HAP-1 (cell line): ENCODE results near the gene KIF5C.
A peak's percentile ranks its signal among the peaks of the same experiment; 100 is the strongest.
"Not testable (repeated sequence)": the region's sequence is repeated elsewhere in the genome, so short reads cannot be mapped to it uniquely, and the experiment has no call there.

Experiments
- DNase-seq, 2 experiments: peaks; one replicate each; pipeline ENCODE4 v3.0.0-alpha.2; 2016 to 2020; ENCODE audit warnings: low spot score in 2 of 2
- H3K27me3 ChIP-seq: fragments of 250-450 bp; sonication (Bioruptor Pico); 2 replicates; pipeline ENCODE4 v1.5.1; 2020; ENCODE audit warnings: low read depth, mild to moderate bottlenecking, moderate library complexity
- H3K36me3 ChIP-seq: fragments of 250-450 bp; sonication (Bioruptor Pico); replicated peaks from 2 replicates; pipeline ENCODE4 v1.5.1; 2020; ENCODE audit warnings: mild to moderate bottlenecking
- H3K4me1 ChIP-seq: fragments of 250-450 bp; sonication (Bioruptor Pico); 2 replicates; pipeline ENCODE4 v1.5.1; 2020; ENCODE audit warnings: mild to moderate bottlenecking
- H3K4me3 ChIP-seq: fragments of 250-450 bp; sonication (Bioruptor Pico); 2 replicates; pipeline ENCODE4 v1.5.1; 2020; ENCODE audit warnings: mild to moderate bottlenecking, moderate library complexity
- H3K9me3 ChIP-seq: fragments of 250-450 bp; sonication (Bioruptor Pico); 2 replicates; pipeline ENCODE4 v1.5.1; 2020; ENCODE audit warnings: mild to moderate bottlenecking, moderate library complexity
- in situ Hi-C: fragments of 300-500 bp; cut with MboI; formaldehyde crosslinking; loops from 3 replicates; pipeline ENCODE4 v1.14.3; 2020; ENCODE audit warnings: low sequenced_read_pairs, inconsistent platforms, mixed read lengths

Gene KIF5C

GRCh38 chr2:148979919-148980277 lies 104.9 kb downstream of the KIF5C start:
- in situ Hi-C loops, result loop anchor here (5.0 to 25.0 kb wide), 2 partner anchors 43 to 1018 kb away; no protein-coding TSS in a partner anchor
- H3K4me3 ChIP-seq, result no peak overlapping the region
- H3K9me3 ChIP-seq, result no peaks in the 10 kb centered on the region
- no peak for DNase-seq
- H3K4me1 ChIP-seq, result peaks cover 5% of the 10 kb centered on the region
- H3K36me3 ChIP-seq, result peaks cover 16% of the 10 kb centered on the region
- H3K27me3 ChIP-seq, result no peaks in the 10 kb centered on the region

GRCh38 chr2:148980496-148980895 lies 105.5 kb downstream of the KIF5C start:
- H3K27me3 ChIP-seq, DNase-seq, H3K9me3 ChIP-seq, H3K4me3 ChIP-seq, H3K4me1 ChIP-seq: not testable (repeated sequence)
- H3K36me3 ChIP-seq, result peaks cover 16% of the 10 kb centered on the region
- in situ Hi-C loops, result loop anchor here (25.0 kb wide), 1 partner anchor 1018 kb away; no protein-coding TSS in a partner anchor

GRCh38 chr2:148981324-148981723 lies 106.3 kb downstream of the KIF5C start:
- Histone ChIP-seq H3K4me3 (no peak overlapping the region), H3K27me3 (no peaks in the 10 kb centered on the region), H3K36me3 (peaks cover 16% of the 10 kb centered on the region), H3K4me1 (peaks cover 6% of the 10 kb centered on the region; the same call in 1 of the 2 replicates), H3K9me3 (no peaks in the 10 kb centered on the region)
- DNase-seq, result no peak
- in situ Hi-C loops, result loop anchor here (25.0 kb wide), 1 partner anchor 1019 kb away; no protein-coding TSS in a partner anchor

DNA sequence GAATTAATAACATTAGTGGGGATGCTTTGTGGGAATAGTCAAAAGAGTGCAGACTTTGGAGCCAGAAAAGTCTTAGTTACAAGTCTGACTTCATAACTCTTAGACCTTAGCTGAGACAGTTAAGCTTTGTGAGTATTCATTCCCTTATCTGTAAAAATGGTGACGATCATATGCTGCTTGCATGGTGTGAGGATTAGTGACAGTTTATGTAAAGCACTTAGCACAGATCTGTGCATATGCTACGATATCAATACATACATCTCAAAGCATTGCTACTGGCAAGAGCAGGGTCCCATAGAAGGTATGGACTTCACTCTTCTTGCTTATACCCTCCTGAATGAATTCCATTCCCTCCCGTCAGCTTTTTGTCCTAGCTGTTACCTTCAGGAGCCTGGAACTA lies 106.8 kb downstream of the KIF5C start:
- peaks cover 6% of the 10 kb centered on the region; the same call in 1 of the 2 replicates for H3K4me1 ChIP-seq
- H3K27me3 ChIP-seq, result no peaks in the 10 kb centered on the region
- in situ Hi-C loops, result loop anchor here (25.0 kb wide), 1 partner anchor 1019 kb away; no protein-coding TSS in a partner anchor
- no peaks in the 10 kb centered on the region for H3K9me3 ChIP-seq
- no peak overlapping the region for H3K4me3 ChIP-seq
- peaks cover 16% of the 10 kb centered on the region for H3K36me3 ChIP-seq
- no peak for DNase-seq

DNA sequence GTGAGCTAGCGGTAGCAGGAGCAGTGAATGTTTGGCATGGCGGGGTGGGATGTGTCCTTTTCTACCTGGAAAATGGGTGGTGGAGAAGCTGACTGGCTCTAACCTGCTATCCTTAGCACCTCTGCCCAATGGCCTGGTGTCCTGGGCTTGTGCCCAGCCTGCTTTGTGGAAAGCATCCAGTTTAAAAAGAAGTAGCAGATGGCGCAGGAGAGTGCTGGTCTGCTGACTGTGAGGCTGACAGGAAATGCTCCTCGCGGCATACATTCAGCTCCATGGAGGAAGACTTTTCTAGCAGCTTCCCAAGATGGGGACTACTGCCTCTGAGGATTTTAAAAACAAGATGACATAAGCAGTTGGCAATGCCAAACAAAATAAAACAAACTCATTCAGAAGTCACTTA lies 107.3 kb downstream of the KIF5C start:
- Histone ChIP-seq H3K36me3 (peaks cover 16% of the 10 kb centered on the region), H3K9me3 (no peaks in the 10 kb centered on the region), H3K4me3 (no peak overlapping the region), H3K4me1 (peaks cover 6% of the 10 kb centered on the region; the same call in 1 of the 2 replicates), H3K27me3 (no peaks in the 10 kb centered on the region)
- no peak for DNase-seq
- in situ Hi-C loops, result loop anchor here (25.0 kb wide), 1 partner anchor 1020 kb away; no protein-coding TSS in a partner anchor

DNA sequence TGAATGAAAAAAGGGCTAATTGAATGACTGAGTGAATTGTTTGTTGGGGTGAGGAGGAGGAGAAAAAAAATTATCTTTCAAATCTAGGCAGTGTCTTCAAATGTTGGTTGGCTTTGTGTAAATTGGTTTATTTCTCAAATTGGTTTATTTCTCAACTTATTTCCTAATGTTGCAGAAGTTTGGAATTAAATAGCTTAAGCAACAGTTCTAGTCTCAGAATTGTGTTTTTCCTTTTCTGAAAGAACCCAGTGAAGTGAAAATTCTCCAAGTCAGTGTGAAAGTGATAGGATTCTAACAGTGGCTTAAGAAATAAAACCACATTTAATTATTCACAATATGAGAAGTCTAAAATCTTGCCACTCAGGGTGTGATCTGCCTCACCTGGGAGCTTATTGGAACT lies 108.9 kb downstream of the KIF5C start:
- Histone ChIP-seq H3K36me3 (peaks cover 16% of the 10 kb centered on the region), H3K4me3 (no peak overlapping the region), H3K27me3 (no peaks in the 10 kb centered on the region), H3K4me1 (peaks cover 6% of the 10 kb centered on the region; the same call in 1 of the 2 replicates), H3K9me3 (no peaks in the 10 kb centered on the region)
- DNase-seq, result no peak
- in situ Hi-C loops, result loop anchor here (25.0 kb wide), 1 partner anchor 1022 kb away; no protein-coding TSS in a partner anchor

- Histone ChIP-seq H3K4me1 (peaks cover 6% of the 10 kb centered on the region; the same call in 1 of the 2 replicates), H3K27me3 (no peaks in the 10 kb centered on the region), H3K4me3 (no peak overlapping the region), H3K9me3 (no peaks in the 10 kb centered on the region), H3K36me3 (peaks cover 16% of the 10 kb centered on the region)
- in situ Hi-C loops, result loop anchor here (25.0 kb wide), 1 partner anchor 1022 kb away; no protein-coding TSS in a partner anchor
- DNase-seq, result no peak
These were observed 109.4 kb downstream of the KIF5C start for GRCh38 chr2:148984449-148984848.

- Histone ChIP-seq H3K4me3 (no peak overlapping the region), H3K4me1 (peaks cover 6% of the 10 kb centered on the region; the same call in 1 of the 2 replicates), H3K9me3 (no peaks in the 10 kb centered on the region), H3K36me3 (peaks cover 10% of the 10 kb centered on the region), H3K27me3 (no peaks in the 10 kb centered on the region)
- in situ Hi-C loops, result loop anchor here (25.0 kb wide), 1 partner anchor 1025 kb away; no protein-coding TSS in a partner anchor
- no peak for DNase-seq
These were observed 112.3 kb downstream of the KIF5C start for GRCh38 chr2:148987286-148987685.

DNA sequence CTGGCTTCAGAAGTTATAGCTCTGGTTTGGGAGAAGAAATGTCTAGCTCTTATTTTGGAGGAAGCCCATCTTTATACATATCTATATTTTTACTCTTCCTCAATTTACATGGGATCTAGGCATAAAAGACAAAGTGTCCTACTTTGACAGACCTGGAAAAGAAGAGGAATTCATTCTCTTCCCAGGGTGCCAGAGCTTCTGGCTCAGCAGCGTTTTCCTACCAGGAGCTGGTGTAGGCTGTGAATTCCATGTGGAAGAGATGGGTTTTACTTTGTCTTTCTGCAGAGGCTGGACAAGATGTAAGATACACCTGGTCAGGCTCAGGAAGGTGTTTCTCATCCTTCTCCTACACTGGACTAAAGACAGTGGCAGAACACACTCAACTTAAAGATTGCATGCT lies 113.3 kb downstream of the KIF5C start:
- DNase-seq, result no peak
- peaks cover 6% of the 10 kb centered on the region; the same call in 1 of the 2 replicates for H3K4me1 ChIP-seq
- H3K9me3 ChIP-seq, result no peaks in the 10 kb centered on the region
- peaks cover 10% of the 10 kb centered on the region for H3K36me3 ChIP-seq
- in situ Hi-C loops, result loop anchor here (25.0 kb wide), 1 partner anchor 1026 kb away; no protein-coding TSS in a partner anchor
- no peaks in the 10 kb centered on the region for H3K27me3 ChIP-seq
- no peak overlapping the region for H3K4me3 ChIP-seq

DNA sequence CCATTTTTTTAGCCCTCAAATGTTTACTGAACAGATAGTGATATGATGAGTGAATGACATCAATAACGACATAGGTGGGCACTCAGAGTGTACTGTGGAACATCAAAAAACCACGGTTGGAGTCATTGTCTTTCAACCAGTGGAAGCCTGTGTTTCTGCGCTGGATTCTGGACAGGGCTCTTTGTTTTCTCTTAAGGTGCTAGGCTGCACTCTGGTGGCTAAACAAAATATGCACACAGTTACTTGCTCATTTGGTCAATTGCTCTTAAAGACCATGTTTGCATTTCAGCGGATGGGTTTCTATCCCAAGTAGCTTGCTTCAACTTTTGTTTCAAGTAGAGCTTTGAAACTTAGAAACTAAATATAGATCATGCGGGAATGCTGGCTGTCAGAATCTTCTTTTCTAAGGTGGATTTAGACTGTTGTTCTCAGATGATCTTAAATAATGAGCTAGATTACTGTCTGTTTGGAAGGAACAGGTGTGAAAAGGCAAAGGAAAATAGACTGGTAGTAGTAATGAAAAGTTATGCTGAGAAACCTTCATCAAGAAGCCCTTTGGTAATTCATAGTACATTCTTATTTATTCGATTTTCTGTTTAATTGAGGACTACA lies 115.0 kb downstream of the KIF5C start:
- peak; percentile 75 to 83 for DNase-seq
- Histone ChIP-seq H3K4me1 (peaks cover 6% of the 10 kb centered on the region; the same call in 1 of the 2 replicates), H3K9me3 (no peaks in the 10 kb centered on the region), H3K27me3 (no peaks in the 10 kb centered on the region), H3K36me3 (no peaks in the 10 kb centered on the region; the same call in 1 of the 2 replicates), H3K4me3 (no peak overlapping the region)
- in situ Hi-C loops, result loop anchor here (10.0 to 25.0 kb wide), 2 partner anchors 65 to 1028 kb away; no protein-coding TSS in a partner anchor

GRCh38 chr2:148990968-148991367 lies 115.9 kb downstream of the KIF5C start:
- Histone ChIP-seq H3K9me3 (no peaks in the 10 kb centered on the region), H3K27me3 (no peaks in the 10 kb centered on the region), H3K36me3 (no peaks in the 10 kb centered on the region; the same call in 1 of the 2 replicates), H3K4me3 (no peak overlapping the region), H3K4me1 (0 out of 2 replicates have a peak, but pooled peaks cover under 1% of the 10 kb centered on the region)
- in situ Hi-C loops, result loop anchor here (10.0 to 25.0 kb wide), 2 partner anchors 66 to 1029 kb away; no protein-coding TSS in a partner anchor
- no peak for DNase-seq

- no peaks in the 10 kb centered on the region for H3K4me1 ChIP-seq
- H3K27me3 ChIP-seq, result no peaks in the 10 kb centered on the region
- H3K9me3 ChIP-seq, result no peaks in the 10 kb centered on the region
- no peaks in the 10 kb centered on the region; the same call in 1 of the 2 replicates for H3K36me3 ChIP-seq
- no peak for DNase-seq
- in situ Hi-C loops, result loop anchor here (10.0 to 25.0 kb wide), 2 partner anchors 68 to 1030 kb away; no protein-coding TSS in a partner anchor
- H3K4me3 ChIP-seq, result no peak overlapping the region
These were observed 117.4 kb downstream of the KIF5C start for GRCh38 chr2:148992448-148992847.

- no peaks in the 10 kb centered on the region; the same call in 1 of the 2 replicates for H3K4me1 ChIP-seq
- H3K9me3 ChIP-seq, result no peaks in the 10 kb centered on the region
- H3K36me3 ChIP-seq, result no peaks in the 10 kb centered on the region; the same call in 1 of the 2 replicates
- no peak overlapping the region for H3K4me3 ChIP-seq
- in situ Hi-C loops, result loop anchor here (10.0 to 25.0 kb wide), 2 partner anchors 69 to 1031 kb away; no protein-coding TSS in a partner anchor
- DNase-seq, result no peak
- H3K27me3 ChIP-seq, result no peaks in the 10 kb centered on the region
These were observed 118.3 kb downstream of the KIF5C start for GRCh38 chr2:148993351-148993750.

DNA sequence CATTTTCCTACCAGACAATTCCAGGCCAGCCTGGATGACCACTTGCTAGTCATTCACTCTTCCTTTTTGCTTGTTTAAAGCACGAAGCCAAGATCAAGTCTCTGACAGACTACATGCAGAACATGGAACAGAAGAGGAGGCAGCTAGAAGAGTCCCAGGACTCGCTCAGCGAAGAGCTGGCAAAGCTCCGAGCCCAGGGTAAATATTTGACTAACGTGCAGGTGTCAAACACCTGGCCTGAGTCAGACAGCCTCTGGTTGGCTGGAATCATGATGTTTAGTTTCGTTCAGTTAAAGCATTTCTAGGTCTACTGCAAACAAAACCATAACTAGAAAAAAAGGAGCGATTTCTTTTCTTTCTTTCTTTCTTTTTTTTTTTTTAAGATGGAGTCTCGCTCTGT lies 119.3 kb downstream of the KIF5C start:
- no peak overlapping the region for H3K4me3 ChIP-seq
- H3K9me3 ChIP-seq, result no peaks in the 10 kb centered on the region
- H3K4me1 ChIP-seq, result peaks cover 4% of the 10 kb centered on the region
- no peak for DNase-seq
- no peaks in the 10 kb centered on the region; the same call in 1 of the 2 replicates for H3K36me3 ChIP-seq
- in situ Hi-C loops, result loop anchor here (10.0 to 25.0 kb wide), 2 partner anchors 70 to 1032 kb away; no protein-coding TSS in a partner anchor
- H3K27me3 ChIP-seq, result no peaks in the 10 kb centered on the region
